ENCODE results near the gene NAA35.
A peak's percentile ranks its signal among the peaks of the same experiment; 100 is the strongest.
"Not testable (repeated sequence)": the region's sequence is repeated elsewhere in the genome, so short reads cannot be mapped to it uniquely, and the experiment has no call there.

The NAA35 gene

DNA sequence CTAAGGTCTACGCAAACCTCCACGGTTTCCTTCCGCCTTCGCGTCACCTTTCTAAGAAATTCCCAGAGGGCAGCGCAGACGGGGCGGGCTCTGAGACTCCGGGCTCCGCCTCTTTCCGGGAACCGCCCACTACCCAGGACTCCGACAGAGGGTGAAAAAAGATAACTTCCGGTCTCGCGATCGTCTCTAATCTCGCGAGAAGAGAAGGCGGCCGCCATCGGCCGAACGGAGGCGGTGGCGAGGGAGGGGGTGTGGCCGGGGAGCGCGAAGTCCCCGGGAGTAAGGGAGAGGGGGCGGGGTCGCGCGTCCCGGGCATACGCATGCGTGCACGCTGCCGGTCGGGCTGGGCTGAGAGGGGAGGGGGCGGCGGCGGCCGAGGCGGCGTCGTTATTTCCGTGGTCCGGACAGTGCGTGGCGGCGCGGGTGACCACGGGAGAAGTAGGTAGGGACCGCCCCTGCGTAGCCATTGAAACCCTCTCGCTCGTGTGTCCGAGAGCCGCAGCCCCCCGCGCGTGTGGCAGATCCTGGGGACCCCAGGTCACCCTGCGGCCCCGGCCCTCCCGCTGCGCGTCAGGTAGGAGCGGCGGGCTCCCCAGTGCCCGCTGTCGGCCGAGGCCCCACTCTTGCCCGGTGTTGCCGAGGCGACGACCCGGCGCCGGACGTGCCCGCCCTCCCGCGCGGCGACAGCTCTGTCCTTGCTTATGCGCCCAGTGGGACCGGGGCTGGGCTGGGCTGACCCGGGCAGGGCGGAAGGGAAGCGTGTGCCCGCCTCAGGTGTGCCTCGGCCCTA lies at the start of gene NAA35:
TSS of gene NAA35 (plus strand) at position 315 of the 790 bp plus-strand sequence. CDS start 1,014 bp downstream, outside the sequence.
- peak; percentile 99 for DNase-seq

DNA sequence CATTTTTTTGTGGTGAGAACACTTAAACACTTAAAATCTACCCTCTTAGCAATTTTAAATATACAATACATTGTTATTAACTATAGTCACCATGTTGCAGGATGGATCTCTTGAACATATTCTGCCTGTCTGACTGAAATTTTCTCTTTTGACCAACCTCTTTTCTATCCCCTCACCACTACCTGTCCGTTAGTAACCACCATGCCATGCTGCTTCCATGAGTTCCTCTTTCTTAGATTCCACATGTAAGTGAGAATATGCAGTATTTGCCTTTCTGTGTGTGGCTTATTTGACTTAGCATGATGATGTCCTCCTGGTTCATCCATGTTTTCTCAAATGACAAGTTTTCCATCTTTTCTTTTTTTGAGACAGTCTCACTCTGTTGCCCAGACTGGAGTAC lies 48.5 kb upstream of the NAA35 start:
- peak; percentile 26 for DNase-seq

DNA sequence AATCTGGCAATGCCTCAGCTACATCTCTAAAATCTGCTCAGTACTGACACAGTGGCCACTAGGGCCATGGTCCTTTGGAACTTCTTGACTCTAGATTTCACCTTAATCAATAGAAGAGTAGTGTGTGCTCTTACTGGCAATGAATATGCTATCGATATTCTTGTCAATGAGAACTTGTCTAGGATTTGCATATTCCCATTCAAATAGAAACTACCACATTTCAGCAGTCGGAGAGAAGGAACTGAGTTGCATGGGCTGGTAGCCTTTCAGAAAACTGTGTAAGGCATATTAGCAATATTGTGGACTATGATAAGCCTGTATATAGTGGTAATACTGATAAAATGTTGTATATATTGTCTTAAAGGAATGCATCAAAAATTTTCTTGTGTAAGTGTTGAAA lies 45.3 kb upstream of the NAA35 start:
- no peak for DNase-seq

DNA sequence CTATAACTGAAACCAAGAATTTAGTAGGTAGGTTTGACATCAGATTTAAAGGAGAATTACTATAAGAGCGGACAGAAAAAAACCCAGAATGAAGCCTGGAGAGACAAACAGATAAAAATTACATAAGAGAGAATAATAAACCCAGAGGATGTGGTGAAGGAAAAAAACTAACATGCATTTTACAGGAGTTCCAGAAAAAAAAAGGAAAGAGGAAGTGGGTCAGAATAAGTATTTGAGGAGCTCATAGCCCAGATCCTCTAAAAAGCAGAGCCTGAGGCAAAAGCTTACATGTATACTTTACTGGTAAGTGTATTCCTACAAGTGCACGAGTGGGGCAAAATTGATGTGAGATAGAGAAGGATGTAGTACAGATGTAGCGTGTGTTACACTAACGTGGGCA lies 43.1 kb upstream of the NAA35 start:
- DNase-seq = peak; percentile 37

DNA sequence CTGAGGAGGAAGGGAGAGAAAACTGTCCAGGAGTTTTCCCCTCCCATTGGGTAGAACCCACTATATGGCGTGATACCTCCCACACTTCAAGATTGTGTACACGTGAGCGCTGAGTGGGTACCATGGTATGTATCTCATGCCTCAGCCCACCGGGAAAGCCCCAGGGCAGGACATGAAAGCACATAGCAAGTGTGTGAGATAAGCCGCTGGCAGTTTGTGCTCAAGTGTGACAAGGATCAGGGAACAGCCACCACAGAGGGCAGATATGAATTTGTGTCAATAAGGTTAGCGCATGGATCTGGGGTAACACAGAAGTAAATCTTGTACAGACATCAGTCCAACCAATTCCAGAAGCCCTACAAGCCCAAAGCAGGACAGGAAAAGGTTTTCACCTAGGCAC lies 42.6 kb upstream of the NAA35 start:
- DNase-seq = peak; percentile 68

DNA sequence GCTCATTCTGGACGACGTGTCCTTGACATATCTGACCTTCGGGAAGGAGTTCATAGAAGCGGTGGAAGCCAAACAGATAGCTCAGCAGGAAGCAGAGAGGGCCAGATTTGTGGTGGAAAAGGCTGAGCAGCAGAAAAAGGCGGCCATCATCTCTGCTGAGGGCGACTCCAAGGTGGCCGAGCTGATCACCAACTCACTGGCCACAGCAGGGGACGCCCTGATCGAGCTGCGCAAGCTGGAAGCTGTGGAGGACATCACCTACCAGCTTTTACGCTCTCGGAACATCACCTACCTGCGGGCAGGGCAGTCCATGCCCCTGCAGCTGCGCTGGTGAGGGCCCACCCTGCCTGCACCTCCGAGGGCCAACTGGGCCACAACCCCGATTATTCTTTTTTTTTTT lies 41.6 kb upstream of the NAA35 start:
- DNase-seq = no peak

DNA sequence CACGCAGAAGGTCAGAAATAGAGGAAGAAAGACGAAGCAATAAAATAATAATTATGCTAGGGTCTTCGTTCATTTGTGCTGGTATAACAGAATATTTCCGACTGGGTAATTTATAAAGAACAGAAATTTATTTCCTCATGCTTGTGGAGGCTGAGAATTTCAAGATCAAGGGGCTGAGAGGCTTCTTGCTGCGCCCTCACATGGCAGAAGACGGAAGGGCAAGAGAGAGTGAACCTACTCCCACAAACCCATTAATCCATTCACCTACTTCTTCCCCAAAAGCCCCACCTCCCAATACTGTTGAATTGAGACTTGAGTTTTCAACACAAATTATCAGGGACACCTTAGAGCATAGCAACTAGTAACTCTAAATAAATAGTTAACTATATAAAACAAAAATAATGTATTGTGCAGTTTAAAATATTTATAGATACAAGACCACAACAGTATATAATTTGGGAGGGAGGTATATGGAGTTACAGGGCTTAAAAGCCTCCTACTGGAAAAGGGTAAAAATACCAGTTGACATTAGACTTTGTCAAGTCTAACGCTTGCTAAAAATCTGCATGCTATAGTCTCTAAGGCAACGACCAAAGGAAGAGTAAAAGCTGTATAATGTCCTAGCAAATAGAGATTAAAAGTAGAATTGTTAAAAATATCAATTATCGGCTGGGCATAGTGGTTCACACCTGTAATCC lies 40.3 kb upstream of the NAA35 start:
- DNase-seq = peak; percentile 75

DNA sequence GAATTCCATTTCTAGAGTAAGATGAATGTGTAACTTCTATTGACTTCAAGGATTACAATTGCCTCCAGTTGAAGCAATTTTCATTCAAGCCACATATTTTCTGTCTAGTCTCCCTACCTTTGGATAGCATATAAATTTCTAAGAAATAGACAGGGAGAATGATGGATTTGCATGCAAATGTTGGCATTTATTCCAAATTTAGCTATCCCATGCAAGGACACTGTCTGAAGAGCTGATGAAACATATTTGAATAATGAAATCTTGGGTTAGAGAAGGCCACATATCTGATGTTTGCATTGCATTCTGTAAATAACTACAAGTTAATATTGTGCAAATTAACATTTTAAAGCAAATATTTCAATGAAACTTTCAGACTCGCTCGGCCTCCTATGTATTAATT lies 36.0 kb upstream of the NAA35 start:
- no peak for DNase-seq

DNA sequence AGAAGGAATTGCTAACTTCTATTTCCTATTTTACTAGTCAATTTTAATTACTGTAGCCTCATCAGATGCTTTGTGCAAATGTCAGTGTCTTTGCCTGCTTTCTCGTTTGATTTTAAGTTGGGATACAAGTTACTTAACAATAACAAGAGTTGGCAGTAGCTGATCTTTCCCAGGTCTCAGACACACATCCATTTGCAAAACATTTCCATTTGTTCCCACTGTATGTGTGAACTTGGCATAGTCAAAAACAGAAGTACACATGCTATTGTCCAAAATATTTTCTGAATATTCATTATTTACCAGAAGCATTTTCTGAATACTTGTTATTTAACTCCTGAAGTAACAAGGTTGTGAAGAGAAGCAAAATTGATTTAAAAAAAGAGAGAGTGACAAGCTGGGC lies 35.0 kb upstream of the NAA35 start:
- DNase-seq = no peak

DNA sequence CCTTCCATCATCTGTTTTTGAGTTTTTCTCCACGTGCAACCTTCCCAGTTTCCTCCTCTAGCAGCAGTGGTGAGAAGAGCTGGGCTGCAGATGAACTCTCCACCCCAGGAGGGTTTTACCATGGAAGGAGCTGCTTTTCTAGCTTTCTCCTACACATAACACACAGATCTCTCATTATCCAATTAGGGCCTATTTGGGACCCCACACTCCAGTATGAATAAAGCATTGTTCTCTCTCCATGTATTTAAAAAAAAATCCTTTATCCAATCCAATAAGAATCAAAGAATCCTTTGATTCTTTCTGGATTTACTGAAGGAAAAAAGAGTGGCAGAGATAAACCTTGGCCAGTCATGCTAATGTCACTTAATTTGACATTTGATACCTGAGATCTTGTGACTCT lies 31.6 kb upstream of the NAA35 start:
- DNase-seq = no peak

DNA sequence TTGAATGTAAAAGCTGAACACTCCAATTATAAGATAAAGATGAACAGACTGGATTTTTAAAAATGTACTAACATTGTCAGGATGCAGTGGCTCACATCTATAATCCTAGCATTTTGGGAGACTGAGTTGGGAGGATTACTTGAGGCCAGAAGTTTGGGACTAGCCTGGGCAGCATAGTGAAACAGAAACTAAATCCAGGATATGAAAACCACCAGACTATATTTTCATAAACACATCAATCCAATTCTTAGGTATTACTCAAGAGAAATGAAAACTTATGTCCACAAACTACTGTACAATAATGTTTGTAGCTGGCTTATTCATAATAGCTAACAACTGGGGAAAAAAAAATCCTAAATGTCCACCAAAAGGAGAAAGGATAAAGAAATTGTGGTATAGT lies 26.8 kb upstream of the NAA35 start:
- DNase-seq = no peak

DNA sequence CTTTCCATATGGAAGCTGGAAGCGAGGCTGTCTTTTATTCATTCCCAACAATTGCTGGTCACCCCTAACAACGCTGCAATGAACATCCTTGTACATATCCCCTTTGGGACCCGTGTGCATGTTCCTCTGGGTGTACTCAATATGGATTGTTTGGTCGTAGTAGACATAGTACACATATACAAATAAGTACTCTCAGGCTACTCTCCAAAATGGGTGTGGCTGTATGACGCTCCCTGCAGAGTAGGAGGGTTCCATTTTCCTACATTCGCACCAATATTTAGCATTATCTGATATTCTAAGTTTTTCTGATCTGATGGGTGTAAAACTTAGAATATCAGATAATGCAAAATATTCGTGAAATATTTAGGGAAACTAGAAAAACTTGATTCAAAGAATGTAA lies 23.2 kb upstream of the NAA35 start:
- DNase-seq = no peak

DNA sequence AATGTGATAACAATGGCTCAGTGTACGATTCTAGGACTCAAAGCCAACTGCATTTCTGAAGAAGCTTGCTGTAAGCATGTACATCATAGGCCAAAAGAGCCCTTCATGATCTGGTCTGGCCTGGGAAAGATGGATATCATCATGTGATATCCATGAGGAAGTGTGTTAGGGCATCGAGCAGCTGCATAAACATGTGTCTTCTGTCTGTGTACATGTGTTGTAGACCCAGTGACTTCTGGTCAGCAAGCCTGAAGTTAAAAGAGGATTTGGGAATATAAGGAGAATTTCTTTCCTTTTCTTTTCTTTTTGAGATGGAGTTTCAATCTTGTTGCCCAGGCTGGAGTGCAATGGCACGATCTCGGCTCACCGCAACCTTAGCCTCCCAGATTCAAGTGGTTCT lies 15.5 kb upstream of the NAA35 start:
- no peak for DNase-seq

DNA sequence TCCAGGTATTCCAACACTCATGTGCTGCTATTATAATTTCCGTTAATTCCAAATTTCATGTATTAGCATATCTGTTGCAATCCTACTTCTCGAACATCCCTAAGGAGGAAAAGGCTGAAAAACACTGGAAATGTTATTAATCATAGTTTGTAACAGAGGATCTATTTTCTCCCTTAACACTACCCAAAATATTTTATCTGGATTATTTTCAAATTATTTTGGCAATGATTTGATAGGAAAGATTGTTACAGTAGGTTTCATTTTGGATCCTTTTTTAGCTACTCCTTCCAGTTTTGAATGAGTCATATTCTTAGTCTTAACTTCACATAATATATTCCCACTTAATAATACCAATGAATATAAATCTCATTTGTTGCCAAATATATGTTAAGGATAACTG lies 13.9 kb upstream of the NAA35 start:
- DNase-seq = no peak

DNA sequence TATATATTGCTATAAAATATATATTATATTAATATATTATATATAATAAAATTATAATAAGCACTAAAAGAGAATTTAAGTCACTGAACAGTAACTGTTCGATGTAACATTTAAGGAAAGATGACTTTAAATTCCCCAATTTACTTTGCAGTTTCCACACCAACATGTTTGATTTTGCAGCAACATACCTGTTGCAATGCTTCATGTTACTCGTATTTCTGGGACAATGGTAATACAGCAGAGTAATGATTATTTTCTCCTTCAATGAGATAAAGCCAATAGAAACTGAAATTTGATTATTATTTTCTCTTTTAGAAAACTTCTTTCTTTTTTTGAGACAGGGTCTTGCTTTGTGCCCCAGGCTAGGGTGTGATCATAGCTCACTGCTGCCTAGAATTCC lies 9.5 kb upstream of the NAA35 start:
- DNase-seq = no peak

DNA sequence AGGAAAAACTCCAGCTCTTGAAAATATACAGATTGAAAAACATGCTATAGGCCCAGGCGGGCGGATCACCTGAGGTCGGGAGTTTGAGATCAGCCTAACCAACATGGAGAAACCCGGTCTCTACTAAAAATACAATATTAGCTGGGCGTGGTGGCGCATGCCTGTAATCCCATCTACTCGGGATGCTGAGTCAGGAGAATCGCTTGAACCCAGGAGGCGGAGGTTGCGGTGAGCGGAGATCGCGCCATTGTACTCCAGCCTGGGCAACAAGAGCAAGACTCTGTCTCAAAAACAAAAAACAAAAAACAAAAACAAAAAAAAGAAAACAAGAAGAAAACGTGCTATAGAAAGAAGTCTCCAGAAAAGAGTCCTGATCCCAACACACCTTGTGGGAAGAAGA lies 5.0 kb upstream of the NAA35 start:
- DNase-seq = not testable (repeated sequence)

DNA sequence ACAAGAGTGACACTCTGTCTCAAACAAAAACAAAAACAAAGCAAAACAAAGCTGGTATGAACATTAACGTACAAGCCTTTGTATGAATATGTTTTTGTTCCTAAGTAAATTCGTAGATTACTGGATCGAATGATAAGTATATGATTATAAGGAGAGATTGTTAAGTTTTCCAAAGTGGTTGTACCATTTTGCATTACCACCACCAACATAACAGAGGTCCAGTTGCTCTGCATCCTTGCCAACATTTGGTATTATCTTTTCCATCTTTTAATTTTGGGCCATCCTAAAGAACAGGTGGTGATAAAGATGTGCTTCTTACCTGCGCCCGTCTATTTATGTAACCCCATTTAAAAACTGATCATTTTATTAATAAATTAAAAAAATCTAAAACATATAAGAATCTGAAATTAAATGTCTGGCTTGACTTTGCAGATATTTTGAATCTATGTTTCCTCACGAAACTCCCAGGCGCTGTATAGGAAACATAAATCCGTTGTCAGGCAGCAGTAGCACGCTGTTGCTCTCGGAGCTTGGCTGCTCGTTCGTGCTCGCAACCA lies 593 bp upstream of the NAA35 start:
- peak; percentile 42 for DNase-seq

DNA sequence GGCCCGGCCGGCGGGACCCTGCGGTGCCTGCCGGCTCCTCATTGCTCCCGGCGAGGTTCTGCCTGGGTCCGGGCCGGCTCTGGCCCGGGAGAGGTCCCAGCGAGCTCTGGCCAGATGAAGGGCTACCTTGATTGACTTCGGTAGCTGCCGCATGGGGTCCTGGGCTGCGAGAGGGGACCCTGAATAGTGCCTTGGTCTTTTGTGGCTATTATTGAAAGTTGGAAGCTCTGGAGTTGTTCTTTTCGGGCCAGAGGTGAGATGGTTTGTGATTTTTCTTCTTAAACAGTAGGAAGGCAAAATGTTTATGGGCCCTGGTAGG lies 635 bp downstream of the NAA35 start:
- DNase-seq = peak; percentile 18

DNA sequence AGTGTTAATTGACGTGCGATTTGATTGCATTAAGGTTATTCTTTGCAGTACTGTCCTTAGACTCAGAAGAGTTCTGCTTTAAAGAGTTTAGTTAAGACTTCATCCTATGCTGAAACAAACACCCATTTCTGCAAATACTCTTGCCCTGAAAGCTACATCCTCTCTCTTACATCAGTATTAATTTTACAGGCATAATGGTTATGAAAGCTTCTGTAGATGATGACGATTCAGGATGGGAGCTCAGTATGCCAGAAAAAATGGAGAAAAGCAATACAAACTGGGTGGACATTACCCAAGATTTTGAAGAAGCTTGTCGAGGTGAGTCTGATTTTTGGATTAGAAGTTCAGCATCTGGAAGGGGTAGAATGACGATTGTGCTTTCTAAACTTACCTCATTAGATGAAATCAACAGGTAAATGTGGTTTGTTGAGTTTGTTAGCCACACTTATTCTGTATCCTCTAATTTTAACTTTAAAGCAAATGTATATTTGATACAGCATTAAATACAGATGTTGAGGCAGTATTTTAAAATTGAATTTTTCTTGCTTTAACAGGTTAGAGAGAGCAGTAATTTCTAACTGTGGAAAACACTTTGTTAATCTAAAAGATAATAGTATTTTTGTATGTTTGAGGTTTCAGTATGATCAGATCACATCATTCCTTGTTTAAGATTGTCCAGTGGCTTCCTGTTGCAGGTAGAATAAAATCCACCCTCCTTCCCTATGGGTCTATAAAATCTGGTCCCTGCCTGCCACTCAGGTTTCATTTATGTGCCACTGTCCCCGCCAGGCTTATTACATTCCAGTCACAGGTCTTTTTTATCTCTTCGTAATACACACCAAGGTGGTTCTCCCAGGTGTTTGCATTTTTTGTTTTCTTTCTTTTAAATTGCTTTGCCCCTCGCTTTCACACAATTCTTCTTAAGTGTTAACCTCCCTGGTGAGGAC lies 1.3 kb downstream of the NAA35 start:
- DNase-seq = no peak

DNA sequence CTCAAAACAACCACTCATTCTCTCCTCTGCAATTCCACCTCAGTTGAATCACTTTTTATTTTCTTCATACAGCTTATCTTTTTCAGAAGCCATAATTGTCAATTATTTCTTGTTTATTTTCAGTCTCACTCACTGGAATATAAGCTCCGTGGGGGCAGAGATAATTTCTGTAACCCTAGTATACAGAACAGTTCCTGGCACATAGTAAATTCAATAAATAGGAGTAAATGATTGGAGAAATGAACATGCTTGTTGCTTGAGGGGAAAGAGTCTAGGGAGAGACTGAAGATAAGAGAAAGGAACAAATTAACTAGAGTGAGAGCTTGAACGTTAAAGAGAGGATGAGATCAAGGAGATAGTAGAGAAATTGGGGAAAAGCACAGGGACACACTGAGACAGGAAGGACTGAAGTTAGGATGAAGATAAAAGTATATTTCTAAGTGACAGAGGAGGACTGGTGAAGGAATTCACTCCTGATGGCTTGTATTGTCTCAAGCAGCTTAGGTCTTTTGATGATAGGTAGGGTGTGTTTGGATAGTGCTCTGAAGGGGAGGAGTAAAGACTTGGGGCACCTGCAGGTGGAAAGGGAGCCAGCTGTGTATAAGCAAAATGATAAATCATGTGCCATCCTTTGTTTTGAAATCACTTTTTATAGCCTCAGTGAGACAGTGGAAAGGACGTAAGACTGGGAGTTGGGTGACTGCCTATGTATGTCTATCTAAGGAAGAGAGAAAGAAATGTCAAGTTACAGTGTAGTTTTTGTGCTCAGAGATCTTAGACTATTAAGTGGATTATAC lies 2.2 kb downstream of the NAA35 start:
- no peak for DNase-seq

DNA sequence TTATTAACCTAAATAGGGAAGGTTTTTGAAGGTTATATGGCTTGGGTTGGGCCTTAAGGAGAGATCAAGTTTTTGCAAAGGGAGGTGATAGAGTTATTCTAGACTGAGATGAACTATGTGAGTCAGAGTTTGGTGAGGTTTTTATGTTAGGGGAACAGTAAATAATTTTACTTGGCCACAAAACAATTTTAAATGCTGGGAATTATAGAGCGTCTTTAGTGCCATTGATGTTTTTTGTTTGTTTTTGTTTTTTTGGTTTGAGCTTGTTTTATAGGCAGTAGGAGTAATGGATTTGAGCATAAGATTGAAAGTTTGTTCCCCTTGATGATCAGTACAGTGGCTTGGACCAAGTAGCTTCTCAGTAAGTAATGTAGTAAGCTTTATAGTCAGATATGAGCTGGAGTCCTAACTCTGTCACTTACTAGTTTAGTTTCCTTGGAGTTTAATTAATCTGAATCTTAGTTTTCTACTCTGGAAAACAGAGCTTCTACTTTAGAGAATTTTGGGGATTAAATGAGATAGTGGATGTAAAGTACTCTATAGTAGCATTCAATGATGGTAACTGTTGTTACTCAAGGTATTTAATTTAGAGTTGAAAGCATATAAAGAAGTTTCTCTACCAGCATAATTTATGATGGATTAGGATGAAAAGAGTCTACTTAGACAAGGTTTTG lies 2.9 kb downstream of the NAA35 start:
- DNase-seq = no peak

DNA sequence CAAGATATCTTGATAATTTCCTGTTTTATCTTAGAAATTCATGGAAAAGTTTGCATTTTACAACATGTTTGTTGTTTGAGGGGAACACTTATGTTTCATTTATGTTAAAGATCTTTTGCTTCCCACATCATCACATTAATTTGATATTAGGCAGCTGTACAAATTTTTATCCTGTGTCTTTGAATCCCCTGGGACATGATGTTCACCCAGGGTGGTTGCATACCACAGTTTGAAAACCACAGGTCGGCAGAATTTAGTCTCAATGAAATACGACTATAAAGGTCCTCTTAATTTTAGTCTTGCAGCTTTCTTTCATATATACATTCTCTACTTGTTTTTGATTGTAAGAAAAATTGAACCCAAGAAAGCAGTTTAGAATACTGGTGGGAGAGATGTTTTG lies 3.7 kb downstream of the NAA35 start:
- no peak for DNase-seq

Measured in hematopoietic multipotent progenitor cell treated with erythropoietin and hydrocortisone succinate and interleukin-3 and kit ligand, for 6 days (in vitro differentiated cells).